ENCODE results near the gene TPO.
A peak's percentile ranks its signal among the peaks of the same experiment; 100 is the strongest.

Gene TPO

DNA sequence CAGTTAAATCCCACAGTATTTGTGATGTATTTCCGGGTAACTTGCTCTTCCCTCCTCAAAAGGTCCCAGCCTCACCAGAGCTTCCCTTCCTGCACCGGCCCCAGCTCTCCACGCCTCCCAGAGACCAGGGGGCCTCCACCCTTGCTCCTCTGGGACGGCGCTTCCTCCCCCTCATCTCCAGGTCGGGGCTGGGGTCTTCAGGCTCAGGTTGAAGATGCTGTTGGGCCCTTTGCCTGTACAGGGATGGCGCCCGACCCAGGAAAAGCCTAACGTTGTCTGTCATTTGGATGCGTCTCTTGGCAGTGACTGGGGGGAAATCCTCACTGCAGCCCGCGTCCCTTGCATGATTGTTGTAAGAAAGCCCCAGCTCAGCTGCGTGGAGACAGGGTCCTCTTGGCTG is 126.7 kb downstream of the TPO start:
- no peak for DNase-seq

DNA sequence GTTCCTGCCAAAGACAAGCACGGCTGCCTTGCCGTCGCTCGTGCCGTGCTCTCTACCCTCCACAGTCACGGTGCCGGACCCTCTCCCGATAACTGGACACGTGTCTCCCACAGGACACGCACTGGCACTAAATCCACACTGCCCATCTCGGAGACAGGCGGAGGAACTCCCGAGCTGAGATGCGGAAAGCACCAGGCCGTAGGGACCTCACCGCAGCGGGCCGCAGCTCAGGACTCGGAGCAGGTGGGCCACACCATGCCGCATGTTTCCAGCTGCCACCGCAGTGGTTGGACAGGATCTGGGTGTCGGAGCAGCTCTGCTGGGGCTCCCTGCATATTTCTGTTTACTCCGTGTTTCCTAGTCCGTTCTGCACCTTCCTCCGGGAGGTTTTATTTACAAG is 127.2 kb downstream of the TPO start:
- DNase-seq: no peak

DNA sequence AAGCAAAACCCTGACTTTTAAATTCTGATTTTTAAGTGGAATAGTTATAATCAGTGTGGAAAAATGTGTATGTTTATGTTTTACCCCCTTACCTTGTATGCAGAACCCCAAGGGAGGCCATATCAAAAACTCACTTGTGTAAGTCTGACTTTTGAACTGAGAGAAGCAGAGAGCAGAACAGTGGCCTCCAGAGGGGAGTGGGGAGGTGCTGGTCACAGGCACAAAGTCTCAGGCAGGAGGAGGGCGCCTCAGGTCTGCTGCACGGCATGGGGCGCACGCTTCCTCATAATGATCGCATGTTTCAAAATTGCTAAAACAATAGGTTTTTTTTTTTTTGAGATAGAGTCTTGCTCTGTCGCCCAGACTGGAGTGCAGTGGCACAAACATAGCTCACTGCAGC is 127.8 kb downstream of the TPO start:
- no peak for DNase-seq

DNA sequence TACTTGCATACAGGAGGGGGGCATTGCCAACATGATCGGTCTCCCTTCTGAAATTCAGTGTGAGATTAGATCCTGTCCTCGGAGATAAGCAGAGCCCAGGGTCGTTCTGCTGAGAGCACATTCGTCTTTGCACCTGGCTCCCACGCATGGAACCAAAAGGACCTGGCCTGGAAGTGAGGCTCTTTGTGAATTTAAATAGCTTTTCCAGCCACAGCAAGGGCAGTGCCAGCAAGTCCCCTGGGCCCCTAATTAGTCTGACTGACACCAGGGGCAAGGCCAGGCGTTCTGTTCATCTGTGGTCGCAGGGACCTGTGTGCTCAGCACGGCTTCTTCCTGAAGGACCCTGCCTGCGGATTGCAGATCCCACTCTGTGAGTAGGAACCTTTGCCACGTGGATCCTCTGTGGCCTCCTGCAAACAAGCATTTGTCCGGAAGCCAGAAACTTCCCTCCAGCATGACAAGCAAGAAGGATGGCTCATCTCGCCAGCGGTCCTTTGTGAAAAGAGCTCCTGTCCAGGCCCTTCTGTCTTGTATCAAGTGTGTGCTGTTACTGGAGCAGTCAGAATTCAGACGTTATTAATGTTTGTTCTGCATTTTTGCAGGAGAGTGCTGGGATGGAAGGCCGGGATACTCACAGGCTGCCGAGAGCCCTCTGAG is 128.7 kb downstream of the TPO start:
- no peak for DNase-seq

DNA sequence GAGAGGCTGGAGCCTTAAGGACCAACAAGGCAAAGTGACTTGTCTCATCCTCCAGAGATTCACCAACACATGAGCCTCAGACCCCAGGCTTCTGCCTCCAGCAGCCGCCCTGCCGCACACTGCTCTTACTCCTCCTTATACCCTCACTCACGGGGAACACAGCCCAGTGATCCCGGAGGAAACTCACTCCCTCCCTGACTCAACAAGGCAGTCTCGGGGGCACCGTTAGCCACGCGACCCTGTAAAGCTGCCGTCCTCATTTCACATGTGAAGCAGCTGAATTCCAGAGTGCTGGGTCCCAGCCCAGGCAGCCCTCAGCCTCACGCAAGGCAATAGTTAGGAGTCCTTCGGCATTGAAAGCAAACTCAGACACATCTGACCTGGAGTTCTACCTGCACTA is 129.7 kb downstream of the TPO start:
- DNase-seq: no peak

GRCh38 chr2:1543776-1544477 is 130.7 kb downstream of the TPO start:
- DNase-seq: no peak

DNA sequence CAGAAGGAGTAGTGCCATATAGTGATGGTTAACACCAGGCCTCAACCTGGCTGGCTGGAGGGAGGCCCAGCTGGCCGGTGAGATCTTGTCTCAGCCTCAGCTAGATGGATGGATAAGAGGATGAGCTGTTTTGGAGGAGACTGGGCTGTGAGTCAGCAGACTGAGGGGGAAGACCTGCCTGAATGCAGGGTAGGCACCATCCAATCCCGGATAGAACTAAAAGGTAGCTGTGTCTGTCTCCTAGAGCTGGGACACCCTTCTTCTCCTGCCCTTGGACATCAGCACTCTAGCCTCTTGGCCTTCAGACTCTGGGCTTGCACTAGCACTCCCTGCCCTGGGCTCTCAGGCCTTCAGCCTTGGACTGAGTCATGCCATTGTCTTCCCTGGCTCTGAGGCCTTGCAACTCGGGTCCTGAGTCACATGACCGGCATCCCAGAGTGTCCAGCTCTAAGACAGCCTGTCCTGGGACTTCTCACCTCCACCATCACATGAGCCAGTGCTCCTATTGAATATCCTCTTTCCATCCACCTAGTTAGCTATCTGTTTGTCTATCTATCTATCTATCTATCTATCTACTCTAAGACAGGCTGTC is 131.3 kb downstream of the TPO start:
- DNase-seq: no peak

DNA sequence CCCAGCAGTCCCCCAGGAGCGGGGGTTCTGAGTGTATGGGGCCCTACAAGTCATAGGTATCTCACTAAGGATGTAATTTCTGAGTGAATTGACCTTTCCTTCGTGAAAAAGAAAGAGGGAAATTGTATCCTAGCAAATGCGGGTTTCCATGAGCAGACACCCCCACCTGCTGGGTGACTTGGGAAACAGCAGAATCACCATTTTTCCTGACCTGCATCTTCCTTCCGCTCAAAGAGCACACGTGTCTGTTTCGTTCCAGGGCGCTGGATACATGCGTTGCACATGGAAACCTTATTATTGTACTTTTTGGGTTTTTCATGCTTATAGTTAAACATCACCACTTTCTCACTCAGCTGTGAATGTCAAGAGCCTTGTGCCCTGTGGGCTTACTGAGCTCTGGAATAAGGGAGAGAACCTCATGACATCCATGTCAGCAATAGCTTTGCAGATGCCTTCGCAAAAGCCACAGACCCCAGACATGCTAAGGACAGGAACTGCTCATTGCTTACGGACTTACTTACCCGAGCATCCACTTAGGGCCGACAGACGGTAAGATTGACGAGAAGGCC is 132.8 kb downstream of the TPO start:
- DNase-seq: peak in 1 of 2 experiments; percentile 15

DNA sequence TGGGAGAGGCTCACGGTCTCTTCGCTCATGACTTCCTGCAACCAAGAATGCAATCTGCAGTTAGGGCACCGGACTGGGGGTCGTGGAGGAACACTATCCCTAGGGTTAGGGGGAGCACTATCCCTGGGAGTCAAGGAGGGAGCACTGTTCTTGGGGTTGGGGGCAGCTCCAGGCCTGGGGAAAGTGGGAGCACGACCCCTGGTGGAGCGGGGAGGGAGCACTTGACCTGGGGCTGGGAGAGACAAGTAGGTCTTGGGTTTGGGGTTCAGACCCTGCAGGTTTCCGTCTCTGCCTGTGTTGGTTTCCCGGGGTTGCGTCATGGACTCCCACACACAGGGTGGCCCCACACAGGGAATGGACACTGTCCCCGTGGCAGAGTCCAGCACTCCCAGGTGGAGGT is 133.6 kb downstream of the TPO start:
- DNase-seq: no peak

GRCh38 chr2:1548910-1549673 is 135.8 kb downstream of the TPO start:
- DNase-seq: no peak

DNA sequence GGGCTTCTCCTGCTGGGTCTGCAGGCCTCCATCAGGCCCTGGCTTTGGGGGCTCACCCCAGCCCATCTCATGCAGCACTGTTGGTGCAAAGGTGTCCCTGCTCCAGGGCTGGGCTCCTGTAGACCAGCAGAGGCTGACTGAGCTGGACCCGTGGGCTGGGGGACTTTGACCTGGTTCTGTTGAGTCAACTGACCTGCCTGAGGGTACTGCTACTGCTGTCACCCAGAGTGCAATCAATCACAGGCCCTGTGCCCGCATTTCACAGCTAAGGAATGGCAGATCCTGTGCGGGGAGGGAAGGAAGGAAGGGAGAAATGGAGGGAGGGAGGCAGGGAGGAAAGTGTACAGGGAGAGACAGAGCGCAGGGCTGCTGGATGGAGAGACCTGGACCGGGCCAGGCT is 136.8 kb downstream of the TPO start:
- no peak for DNase-seq

DNA sequence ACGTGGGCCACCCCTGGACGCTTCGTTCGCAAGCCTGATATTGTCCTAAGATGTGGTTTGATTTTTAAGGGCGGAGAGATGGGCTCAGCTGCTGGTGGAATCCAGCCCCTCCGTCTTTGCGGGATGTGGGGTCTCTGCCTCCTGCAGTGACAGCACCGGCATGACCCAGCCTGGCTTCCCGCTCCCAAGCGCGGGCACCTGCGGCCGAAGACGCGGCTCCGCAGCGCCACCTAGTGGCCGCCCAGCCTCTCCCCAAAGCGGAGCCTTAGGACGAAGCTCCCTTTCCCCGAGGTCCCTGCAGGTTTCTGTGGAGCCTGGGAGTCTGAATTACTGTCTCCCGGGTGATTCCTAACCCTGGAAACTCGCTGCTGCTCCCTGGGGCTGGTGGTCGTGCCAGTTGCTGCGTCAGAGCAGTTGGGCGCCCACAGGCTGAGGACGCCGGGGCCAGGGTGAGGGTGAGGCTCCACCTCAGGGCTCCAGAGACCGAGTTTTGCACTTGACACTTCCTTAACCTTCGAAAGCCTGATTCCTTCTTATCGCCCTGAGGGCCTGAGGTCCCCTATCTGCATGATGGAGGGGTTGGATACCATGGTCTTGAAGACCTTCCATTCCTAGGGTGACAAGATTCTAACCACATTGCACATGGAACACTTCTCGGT is 137.5 kb downstream of the TPO start:
- DNase-seq: peak; percentile 16 to 27

GRCh38 chr2:1551905-1552304 is 138.6 kb downstream of the TPO start:
- no peak for DNase-seq

- no peak for DNase-seq
Observed at GRCh38 chr2:1552611-1553010, 139.3 kb downstream of the TPO start.

DNA sequence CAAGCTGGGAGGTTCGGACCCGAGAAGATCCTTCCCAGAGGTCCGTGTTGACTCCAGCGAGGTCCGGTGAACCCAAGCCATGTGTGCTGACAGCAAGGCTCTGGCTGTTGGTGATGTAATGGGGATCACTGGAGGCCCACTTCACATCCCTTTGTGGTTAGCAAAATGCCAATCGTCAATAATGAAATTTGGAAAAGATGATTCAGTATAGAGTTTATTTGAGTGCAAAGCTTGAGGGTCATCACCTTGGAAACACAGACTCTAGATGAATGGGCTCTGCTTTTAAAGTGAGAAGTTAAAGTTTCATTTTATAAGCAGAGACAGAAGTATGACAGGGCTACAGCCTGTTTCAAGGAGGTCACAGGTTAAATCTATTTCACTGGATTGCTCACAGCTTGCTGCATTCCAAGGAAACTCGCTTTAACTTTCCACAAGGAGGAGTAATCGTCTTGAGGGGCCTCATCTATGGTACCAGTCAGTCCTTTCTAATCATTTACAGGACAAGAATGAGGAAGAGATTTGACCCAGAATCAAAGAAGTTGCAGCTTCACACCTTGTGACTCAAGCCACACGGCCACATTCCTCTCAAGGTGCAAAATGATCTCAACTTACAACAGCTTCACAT is 140.5 kb downstream of the TPO start:
- DNase-seq: no peak

- no peak for DNase-seq
Observed at GRCh38 chr2:1556286-1556685, 143.0 kb downstream of the TPO start.

- DNase-seq: no peak
Observed at GRCh38 chr2:1556776-1557466, 143.7 kb downstream of the TPO start.

DNA sequence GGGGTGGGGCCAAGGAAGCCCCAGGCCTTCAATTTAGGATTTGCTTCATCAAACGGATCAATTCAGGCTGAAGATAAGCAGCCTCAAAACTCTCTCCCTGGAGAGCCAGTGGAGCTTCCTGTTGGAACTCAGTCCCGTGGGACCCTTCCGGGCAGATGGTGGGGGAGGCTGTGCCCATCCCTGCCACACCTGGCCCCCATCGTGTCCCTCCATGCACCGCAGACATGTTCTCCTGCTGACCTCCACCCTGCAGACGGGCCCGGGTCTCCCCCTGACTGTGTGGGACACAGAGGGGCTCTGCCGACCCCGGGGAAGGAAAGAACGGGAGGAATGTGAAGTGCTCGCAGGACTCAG is 144.2 kb downstream of the TPO start:
- no peak for DNase-seq

- DNase-seq: no peak
Observed at GRCh38 chr2:1559589-1560175, 146.4 kb downstream of the TPO start.

- DNase-seq: no peak
Observed at GRCh38 chr2:1561259-1561658, 148.0 kb downstream of the TPO start.

- DNase-seq: no peak
Observed at GRCh38 chr2:1561811-1562421, 148.7 kb downstream of the TPO start.
